ENCODE measurements around the gene RBMS1. TPM values are rescaled to one million over a fixed set of nuclear protein-coding genes. Genes with fewer than 3 reads are reported as not detected.
"Not testable (repeated sequence)": the region's sequence is repeated elsewhere in the genome, so short reads cannot be mapped to it uniquely, and the experiment has no call there.

The RBMS1 gene
- total and polyA plus RNA-seq, 3 donors from 2014 or later, result 26.8 to 34.7 (median 30.0) TPM

DNA sequence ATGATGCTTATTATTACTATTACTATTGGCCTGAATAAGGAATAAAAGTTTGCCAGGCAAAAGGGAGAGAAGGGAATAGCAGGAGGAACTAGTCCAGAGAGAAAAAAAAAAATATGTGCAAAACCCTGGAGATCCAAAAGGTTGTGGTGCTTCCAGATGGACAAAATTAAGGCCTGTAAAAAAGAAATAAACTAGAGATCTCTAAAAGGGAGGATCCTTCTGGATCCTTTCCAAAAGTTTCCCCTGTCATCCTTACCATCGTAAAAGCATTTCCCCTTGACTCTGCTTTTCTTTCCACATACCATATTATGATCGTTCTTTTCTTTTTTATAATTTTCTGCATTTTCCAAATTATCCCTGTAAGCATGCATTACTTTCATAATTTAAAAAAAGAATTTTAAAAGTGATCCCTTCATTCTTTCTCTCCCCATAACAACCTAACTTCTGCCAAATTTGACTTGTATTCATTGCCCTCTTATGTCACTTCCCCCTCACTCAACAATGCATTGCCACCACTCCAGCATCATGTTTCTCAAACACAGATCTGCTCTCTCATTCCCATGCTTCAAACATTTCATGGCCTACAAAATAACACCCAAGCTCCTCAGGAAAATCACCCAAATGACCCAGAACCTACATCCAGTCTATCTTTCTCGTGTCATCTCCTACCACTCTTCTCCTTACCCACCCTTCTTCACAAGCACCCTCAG, 40.3 kb downstream of the RBMS1 start:
- Histone ChIP-seq H3K36me3 (ENCODE audit: low read depth, missing control alignments) (no peaks in the 10 kb centered on the region), H3K9me3 (no peaks in the 10 kb centered on the region), H3K4me1 (peaks cover 13% of the 10 kb centered on the region), H3K4me3 (no peak overlapping the region), H3K27me3 (no peaks in the 10 kb centered on the region), H3K27ac (no peak overlapping the region)
- WGBS, 2 donors, result 54 to 66% methylated on average over 3 of the region's 3 CpGs
- TF ChIP-seq, protein P1, sequence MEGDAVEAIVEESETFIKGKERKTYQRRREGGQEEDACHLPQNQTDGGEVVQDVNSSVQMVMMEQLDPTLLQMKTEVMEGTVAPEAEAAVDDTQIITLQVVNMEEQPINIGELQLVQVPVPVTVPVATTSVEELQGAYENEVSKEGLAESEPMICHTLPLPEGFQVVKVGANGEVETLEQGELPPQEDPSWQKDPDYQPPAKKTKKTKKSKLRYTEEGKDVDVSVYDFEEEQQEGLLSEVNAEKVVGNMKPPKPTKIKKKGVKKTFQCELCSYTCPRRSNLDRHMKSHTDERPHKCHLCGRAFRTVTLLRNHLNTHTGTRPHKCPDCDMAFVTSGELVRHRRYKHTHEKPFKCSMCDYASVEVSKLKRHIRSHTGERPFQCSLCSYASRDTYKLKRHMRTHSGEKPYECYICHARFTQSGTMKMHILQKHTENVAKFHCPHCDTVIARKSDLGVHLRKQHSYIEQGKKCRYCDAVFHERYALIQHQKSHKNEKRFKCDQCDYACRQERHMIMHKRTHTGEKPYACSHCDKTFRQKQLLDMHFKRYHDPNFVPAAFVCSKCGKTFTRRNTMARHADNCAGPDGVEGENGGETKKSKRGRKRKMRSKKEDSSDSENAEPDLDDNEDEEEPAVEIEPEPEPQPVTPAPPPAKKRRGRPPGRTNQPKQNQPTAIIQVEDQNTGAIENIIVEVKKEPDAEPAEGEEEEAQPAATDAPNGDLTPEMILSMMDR (IDR thresholded peaks at IDR 0.05), result no peak
- no peak for TF ChIP-seq POLR2A (IDR thresholded peaks at IDR 0.05)
- intact Hi-C loops (cut with DNase I; ENCODE audit: low total_unique reads), result no loop called here
- DNase-seq, result no peak

DNA sequence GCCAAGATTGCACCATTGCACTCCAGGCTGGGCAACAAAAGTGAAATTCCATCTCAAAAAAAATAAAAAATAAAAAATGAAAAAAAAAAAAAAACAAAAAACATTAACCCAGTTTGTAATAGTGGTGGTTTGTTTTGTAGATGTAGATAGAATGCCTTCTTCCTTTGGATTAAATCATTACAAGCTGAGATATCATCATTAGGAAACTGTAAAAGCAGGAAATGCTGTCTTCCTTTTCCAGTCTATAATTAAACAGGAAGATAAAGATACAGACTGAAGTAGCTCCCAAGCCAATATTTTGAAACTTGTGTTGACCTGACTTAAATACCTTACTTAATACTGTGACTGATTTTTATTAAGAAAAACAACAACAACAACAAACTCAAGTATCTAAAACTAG, 43.1 kb downstream of the RBMS1 start:
- intact Hi-C loops (cut with DNase I; ENCODE audit: low total_unique reads), result no loop called here
- DNase-seq, result no peak
- no peak overlapping the region for H3K27ac ChIP-seq
- no peaks in the 10 kb centered on the region for H3K27me3 ChIP-seq
- H3K4me1 ChIP-seq, result peaks cover 3% of the 10 kb centered on the region
- H3K4me3 ChIP-seq, result no peak overlapping the region
- TF ChIP-seq POLR2A (IDR thresholded peaks at IDR 0.05), result no peak
- TF ChIP-seq, protein P1 (IDR thresholded peaks at IDR 0.05), result no peak
- no peaks in the 10 kb centered on the region for H3K9me3 ChIP-seq
- no peaks in the 10 kb centered on the region for H3K36me3 ChIP-seq (ENCODE audit: low read depth, missing control alignments)

DNA sequence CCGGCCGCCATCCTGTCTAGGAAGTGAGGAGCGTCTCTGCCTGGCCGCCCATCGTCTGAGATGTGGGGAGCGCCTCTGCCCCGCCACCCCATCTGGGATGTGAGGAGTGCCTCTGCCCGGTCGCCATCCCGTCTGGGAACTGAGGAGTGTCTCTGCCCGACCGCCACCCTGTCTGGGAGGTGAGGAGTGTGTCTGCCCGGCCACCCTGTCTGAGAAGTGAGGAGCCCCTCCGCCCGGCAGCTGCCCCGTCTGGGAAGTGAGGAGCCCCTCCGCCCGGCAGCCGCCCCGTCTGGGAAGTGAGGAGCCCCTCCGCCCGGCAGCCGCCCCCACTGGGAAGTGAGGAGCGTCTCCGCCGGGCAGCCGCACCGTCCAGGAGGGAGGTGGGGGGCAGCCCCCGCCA, 44.8 kb downstream of the RBMS1 start:
- intact Hi-C loops (cut with DNase I; ENCODE audit: low total_unique reads); H3K36me3 ChIP-seq (ENCODE audit: low read depth, missing control alignments): not testable (repeated sequence)
- 80% methylated on average over 29 of the region's 29 CpGs; no CpG with 5 or more reads in 1 of the 2 donors for WGBS, 2 donors

DNA sequence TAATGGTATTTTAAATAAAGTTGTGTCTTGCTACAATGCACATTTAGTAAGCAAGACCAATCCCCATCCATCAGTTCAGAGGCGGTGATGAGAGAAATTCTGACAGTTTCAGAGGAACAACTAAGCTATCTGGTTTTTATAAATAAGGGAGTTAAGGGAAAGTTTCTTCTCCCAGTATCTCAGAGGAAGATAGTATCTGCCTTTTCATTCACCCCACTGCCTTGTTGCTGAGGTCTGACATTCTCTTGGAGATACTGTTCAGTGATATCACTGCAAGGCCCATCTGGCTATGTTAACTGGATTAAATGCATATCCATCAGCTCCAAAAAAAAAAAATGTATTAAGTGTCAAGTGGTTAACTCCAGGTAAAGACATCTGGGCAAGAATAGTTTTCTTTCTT, 47.9 kb downstream of the RBMS1 start:
- WGBS, 2 donors, result 95 to 96% methylated on average over 1 of the region's 1 CpG
- Histone ChIP-seq H3K27ac (no peak overlapping the region), H3K4me1 (no peaks in the 10 kb centered on the region), H3K36me3 (ENCODE audit: low read depth, missing control alignments) (no peaks in the 10 kb centered on the region), H3K9me3 (no peaks in the 10 kb centered on the region), H3K27me3 (no peaks in the 10 kb centered on the region), H3K4me3 (no peak overlapping the region)
- TF ChIP-seq POLR2A (IDR thresholded peaks at IDR 0.05), result no peak
- TF ChIP-seq, protein P1 (IDR thresholded peaks at IDR 0.05), result no peak
- no peak for DNase-seq
- intact Hi-C loops (cut with DNase I; ENCODE audit: low total_unique reads), result no loop called here

More for the DNA sequence above, 44.8 kb downstream of the RBMS1 start:
- H3K4me3 ChIP-seq, result peak overlapping the region in 1 of 2 donors; percentile 36
- H3K27ac ChIP-seq, H3K9me3 ChIP-seq, H3K4me1 ChIP-seq, H3K27me3 ChIP-seq, DNase-seq: not testable (repeated sequence)

DNA sequence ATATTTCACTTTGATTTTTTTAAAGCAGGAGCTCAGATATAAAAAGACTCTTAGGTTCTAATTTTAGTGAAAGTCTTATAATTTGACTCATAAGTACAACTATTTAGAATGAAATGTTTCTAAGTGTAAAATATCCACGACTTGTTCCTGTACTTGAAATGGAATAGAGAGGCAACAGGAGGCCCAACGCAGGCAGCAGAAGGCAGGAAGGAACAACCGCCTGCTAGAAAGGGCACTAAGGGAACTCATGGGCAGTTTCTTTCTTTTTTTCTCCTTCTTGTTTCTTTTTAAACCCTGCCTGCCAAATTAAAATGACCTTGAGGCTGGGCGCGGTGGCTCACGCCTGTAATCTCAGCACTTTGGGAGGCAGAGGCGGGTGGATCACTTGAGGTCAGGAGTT, 51.0 kb downstream of the RBMS1 start:
- Histone ChIP-seq H3K4me1 (no peaks in the 10 kb centered on the region), H3K27ac (no peak overlapping the region), H3K4me3 (no peak overlapping the region), H3K27me3 (no peaks in the 10 kb centered on the region), H3K36me3 (ENCODE audit: low read depth, missing control alignments) (no peaks in the 10 kb centered on the region), H3K9me3 (no peaks in the 10 kb centered on the region)
- WGBS, 2 donors, result 66 to 69% methylated on average over 7 of the region's 7 CpGs
- no peak for DNase-seq
- intact Hi-C loops (cut with DNase I; ENCODE audit: low total_unique reads), result no loop called here
- no peak for TF ChIP-seq POLR2A (IDR thresholded peaks at IDR 0.05)
- TF ChIP-seq, protein P1 (IDR thresholded peaks at IDR 0.05), result no peak
